HG03025 (cell line): ENCODE data around the gene FCAMR.

Experiments
- ATAC-seq: cut with Tn5 transposase; IDR thresholded peaks from one replicate; pipeline ENCODE4 v1.9.1; 2021; ENCODE audit warnings: mild to moderate bottlenecking, moderate library complexity; ENCODE audit not compliant: unreplicated experiment, low FRiP score

The FCAMR gene

DNA sequence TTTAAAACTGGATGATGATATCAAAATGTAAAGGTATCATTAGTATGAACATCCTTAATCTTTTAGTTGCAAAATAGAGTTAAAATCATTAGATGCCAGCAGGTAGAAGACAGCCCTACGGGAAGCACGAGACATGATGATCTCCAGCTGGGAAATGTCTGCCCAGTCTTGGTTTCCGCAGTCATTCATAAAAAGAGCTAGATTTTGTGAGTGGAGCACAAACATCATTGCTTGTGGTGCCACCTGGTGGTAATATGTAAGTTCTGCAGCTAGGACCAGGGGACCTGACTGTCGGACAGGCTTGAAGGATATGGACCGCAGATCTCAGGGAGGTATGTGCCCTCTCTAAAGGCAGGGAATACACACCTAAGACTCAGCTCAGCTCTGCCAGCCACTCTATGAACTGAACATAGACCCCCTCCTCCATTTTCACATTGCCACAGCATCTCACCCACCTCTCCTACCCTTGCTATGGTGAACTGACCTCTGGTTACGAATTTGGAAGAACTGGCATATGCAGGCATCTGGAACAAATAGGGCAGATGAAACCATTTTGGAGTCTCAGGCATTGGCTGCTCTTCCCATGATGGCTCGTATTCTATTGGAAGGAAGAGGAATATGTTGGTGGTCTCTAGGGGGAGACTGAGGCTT, 57.7 kb downstream of the FCAMR start:
- no peak for ATAC-seq

DNA sequence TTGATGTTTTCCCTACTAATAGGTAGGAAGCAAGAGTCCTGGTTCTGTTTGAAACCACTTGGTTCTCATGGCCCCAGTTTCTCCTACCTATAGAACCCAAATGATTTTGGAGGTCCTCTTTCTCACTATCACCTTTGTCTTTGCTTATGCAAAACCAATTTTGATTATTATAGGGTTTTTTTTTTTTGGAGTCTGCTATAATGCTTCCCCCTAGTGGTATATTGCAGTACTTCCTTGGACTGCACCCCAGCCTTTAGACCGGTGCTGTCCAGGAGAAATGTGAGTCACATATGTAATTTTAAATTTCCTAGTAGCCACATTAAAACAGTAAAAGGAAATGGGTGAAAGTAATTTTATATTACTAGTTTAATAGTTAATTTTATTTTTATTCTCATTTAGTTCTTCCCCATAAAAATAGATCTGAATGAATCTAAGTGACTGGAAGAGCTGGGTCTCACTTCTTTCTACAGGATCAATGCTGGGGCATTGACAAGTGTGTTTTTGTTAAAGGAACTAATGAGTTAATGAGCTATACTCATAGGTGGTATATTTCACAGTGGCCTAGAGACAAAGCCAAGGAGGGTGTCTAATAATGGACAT, 59.1 kb downstream of the FCAMR start:
- no peak for ATAC-seq

DNA sequence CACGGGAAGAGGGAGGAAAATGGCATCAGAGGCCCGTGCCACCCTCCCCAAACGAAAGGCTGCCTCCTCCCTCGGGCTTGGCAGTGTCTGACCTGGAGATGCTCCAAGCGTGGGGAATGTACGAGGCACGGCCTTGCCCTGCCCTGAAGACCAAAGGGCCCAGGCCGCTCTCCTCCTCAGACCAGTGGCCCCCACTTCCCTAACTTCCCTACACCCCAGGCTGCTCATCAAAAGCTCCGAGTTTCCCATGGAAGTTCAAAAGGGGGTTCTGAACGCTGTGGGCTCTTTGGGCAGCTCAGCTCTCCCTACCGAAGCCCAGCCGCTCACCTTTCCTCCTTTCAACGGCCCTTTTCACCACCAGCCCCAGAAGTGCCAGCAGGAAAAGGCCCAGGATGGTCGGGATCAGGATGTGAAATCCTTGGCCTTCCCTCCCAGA, 60.4 kb downstream of the FCAMR start:
- ATAC-seq = no peak

DNA sequence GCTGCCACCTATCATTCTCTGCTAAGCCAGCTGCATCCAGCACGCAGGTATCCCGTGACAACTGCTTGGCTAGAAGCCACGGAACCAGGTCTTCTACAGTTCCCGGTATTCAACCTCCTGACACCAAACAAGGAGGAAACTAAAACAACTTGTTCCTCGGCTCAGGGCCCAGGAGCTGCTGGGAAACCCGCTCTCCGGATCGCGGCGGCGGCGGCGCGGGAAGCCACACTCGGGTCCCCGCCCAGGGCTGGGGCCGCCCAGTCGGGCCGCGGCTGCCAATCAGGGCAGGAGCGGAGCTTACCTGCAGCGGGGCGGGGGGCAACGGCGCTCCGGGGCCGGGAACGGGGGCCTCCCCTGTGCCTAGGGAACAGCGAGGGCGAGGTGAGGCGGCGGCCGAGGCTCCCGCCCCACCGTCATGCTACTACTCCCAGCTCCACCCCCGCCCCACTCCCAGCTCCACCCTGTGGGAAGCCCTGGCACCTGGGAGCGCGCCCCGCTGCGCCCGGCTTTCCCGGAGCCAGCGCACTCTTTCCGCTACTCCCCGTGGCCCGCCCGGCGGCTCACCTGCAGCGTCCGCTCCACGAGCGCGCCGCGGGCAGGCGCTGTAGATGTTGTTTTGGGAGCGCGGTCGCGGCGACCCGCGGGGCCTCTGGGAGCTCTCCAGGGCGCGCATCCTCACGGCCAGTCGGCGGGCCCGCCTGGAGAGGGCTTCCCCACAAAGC, 60.9 kb downstream of the FCAMR start:
- ATAC-seq = no peak

DNA sequence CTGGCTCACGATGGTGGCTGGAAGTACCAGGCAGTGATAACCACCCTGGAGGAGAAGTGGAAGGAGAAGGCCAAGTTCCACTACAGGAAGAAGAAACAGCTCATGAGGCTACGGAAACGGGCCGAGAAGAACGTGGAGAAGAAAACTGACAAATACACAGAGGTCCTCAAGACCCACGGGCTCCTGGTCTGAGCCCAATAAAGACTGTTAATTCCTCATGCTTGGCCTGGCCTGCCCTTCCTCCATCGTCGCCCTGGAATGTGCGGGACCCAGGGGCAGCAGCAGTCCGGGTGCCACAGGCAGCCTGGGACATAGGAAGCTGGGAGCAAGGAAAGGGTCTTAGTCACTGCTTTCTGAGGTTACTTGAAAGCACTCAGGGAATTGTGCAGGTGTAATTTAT, 62.2 kb downstream of the FCAMR start:
- ATAC-seq = no peak
